Measurements from ENCODE around the gene CDCA5. TPM values are rescaled to one million over a fixed set of nuclear protein-coding genes. Genes with fewer than 3 reads are reported as not detected.
A peak's percentile ranks its signal among the peaks of the same experiment; 100 is the strongest.

Gene CDCA5
- total RNA-seq, 1 experiment from 2014 or later: 72.1 TPM

GRCh38 chr11:65129649-65130441 lies 46.0 kb upstream of the CDCA5 start:
- TF ChIP-seq ZBTB33 (IDR thresholded peaks at IDR 0.05; ENCODE audit: extremely low read depth, insufficient replicate concordance, low read length): no peak
- TF ChIP-seq YY1 (IDR thresholded peaks at IDR 0.05; ENCODE audit: extremely low read depth, insufficient replicate concordance, low read depth, low read length): no peak
- no peak for TF ChIP-seq ELF1 (IDR thresholded peaks at IDR 0.05; ENCODE audit: borderline replicate concordance, low read depth)
- 0 out of 2 replicates have a peak, but pooled peaks have one; percentile 14 for TF ChIP-seq POLR2AphosphoS5 (IDR thresholded peaks at IDR 0.05; ENCODE audit: low read depth, low read length)
- TF ChIP-seq EZH2phosphoT487 (IDR thresholded peaks at IDR 0.05; ENCODE audit: borderline replicate concordance): no peak
- TF ChIP-seq, protein P1, sequence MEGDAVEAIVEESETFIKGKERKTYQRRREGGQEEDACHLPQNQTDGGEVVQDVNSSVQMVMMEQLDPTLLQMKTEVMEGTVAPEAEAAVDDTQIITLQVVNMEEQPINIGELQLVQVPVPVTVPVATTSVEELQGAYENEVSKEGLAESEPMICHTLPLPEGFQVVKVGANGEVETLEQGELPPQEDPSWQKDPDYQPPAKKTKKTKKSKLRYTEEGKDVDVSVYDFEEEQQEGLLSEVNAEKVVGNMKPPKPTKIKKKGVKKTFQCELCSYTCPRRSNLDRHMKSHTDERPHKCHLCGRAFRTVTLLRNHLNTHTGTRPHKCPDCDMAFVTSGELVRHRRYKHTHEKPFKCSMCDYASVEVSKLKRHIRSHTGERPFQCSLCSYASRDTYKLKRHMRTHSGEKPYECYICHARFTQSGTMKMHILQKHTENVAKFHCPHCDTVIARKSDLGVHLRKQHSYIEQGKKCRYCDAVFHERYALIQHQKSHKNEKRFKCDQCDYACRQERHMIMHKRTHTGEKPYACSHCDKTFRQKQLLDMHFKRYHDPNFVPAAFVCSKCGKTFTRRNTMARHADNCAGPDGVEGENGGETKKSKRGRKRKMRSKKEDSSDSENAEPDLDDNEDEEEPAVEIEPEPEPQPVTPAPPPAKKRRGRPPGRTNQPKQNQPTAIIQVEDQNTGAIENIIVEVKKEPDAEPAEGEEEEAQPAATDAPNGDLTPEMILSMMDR (IDR thresholded peaks at IDR 0.05 in 2 of 3, conservative IDR thresholded peaks at IDR 0.05 in 1 of 3; ENCODE audit: borderline replicate concordance in 1 of 3, insufficient read depth in 1 of 3, low read depth in 2 of 3, low read length in 2 of 3): peak in 1 of 3 experiments; percentile 12; a peak in 1 of 6 replicates
- TF ChIP-seq, protein P2, sequence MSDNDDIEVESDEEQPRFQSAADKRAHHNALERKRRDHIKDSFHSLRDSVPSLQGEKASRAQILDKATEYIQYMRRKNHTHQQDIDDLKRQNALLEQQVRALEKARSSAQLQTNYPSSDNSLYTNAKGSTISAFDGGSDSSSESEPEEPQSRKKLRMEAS (IDR thresholded peaks at IDR 0.05): no peak
- Histone ChIP-seq H3K9ac (ENCODE audit: low read length) (no peak overlapping the region), H3K27ac (ENCODE audit: low read depth, low read length) (peak overlapping the region; percentile 17; the same call in 1 of the 2 replicates), H3K4me3 (replicated peaks in 1 of 2; ENCODE audit: low read depth in 1 of 2, low read length in 2 of 2) (no peak overlapping the region), H3K36me3 (ENCODE audit: control insufficient read depth in 1 of 2, insufficient read depth in 2 of 2, low read length in 2 of 2) (peaks cover 30 to 60% of the 10 kb centered on the region in 2 experiments), H2AFZ (ENCODE audit: low read depth, low read length, poor library complexity, severe bottlenecking) (no peak overlapping the region), H3K27me3 (ENCODE audit: insufficient read depth, low read length) (no peaks in the 10 kb centered on the region), H3K9me3 (ENCODE audit: control insufficient read depth in 1 of 2, insufficient read depth in 1 of 2, low read depth in 1 of 2, low read length in 2 of 2) (no peaks in the 10 kb centered on the region), H4K20me1 (ENCODE audit: insufficient read depth) (no peaks in the 10 kb centered on the region), H3K4me1 (ENCODE audit: control insufficient read depth in 1 of 2, insufficient read depth in 2 of 2, low read length in 2 of 2) (peaks cover 4 to 12% of the 10 kb centered on the region in 2 experiments; a peak in 2 of 4 replicates), H3K9me2 (ENCODE audit: insufficient read depth) (no peaks in the 10 kb centered on the region), H3K4me2 (ENCODE audit: low read length) (no peak overlapping the region), H3K79me2 (ENCODE audit: insufficient read depth, low read length) (peaks cover 35% of the 10 kb centered on the region)
- DNase-seq (ENCODE audit: low read depth, low spot score): no peak
- RAD21 ChIA-PET (ENCODE audit: low non-redundant PET in 1 of 2, low total read pairs in 2 of 2, uncharacterized antibody in 2 of 2, unreplicated experiment in 2 of 2): no interaction called here
- ATAC-seq: no peak
- intact Hi-C loops (cut with micrococcal nuclease): no loop called here
- POLR2A ChIA-PET: interaction anchor here (1.8 kb wide), 1 partner anchor 52 kb away, joined by 4 read pairs; the partner anchor contains the start of gene CAPN1
- CTCF ChIA-PET: no interaction called here
- no TSS peak for BruUV-seq (replicated peaks)
